ENCODE measurements around the gene LBX2.
A peak's percentile ranks its signal among the peaks of the same experiment; 100 is the strongest.
"Not testable (repeated sequence)": the region's sequence is repeated elsewhere in the genome, so short reads cannot be mapped to it uniquely, and the experiment has no call there.

Gene LBX2

DNA sequence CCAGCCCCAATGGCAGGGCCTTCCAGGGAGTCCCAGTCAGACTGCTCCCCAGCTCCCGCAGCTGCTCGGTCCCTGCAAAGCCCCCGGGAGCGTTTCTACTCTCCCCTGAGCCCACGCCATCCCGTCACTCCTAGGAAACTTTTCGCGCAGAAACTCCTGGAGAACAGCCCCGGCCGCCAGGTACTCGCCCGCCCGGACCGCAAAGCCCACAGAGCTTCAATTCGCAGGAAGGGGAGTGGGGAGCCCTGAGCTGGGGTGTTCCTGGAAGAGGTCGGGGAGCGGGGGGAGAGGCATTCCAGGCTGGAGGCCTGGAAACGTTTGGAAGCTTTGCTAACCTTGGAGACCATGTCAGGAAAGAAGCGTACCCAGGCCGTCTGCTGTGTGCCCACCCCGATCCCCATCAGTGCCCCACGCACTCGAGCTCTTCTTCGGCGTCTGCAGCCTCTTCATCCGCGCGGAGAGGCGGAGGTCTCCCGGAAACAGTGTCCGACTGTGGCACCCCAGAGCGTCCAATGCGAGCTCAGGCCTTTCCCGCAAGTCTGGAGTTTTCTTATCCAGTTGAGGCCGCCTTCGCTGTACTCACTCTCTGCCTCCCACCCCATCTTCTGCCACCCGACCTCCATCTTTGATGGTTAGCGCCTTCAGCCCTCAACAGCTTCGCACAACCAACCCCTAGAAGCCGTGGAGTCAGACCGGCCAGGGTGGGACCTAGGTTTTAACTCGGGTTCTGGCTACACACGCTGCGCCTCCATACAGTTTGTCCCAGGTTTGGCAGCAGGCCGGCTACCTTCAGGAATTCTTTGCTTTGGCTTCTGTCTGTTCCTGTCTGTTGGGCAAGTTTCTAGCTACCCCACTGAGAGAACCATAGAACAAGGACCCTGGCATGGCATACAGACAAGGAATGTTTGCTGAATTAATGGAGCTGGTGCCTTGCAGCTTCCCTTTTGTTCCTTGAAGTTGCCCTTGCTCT lies 4.4 kb upstream of the LBX2 start:
- no peak for DNase-seq (ENCODE audit: low spot score)

DNA sequence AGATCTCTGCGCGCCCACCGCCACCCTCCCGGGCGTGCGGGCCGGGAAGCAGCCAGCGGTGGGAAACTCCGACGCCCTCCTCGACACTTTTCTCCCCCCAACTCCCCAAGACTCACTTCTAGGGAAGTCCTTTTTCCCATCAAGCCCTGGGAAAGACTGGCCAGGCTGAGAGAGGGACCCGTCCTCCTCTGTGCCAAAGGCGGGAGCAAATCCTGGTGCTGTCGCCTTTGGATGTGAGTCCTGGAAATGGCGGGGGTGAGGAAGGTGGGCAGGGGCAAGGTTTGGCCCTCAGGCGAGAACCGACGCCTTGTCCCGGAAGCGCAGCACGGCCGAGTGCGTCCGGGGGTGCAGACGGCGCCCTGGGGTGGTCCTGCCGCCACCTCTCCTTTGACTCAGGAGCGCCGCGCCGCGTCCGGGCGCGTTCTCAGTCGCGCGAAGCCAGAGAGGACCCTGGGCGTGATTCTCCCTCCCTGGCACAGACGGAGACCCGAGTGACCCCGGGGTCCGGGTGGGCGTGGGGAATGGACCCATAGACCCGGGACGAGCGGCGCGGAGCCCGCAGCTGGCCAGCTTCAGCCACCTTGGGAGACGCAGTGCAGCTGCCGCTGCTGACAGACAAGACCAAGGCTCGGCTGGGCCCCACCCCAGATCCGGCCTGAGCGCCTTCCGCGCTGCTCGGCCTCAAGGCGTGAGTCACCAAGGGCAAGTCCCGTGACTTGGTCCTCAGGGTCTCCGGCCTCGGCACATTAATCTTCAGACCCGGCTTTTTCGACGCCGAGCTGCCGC lies 3.5 kb upstream of the LBX2 start:
- peak; percentile 94 for DNase-seq (ENCODE audit: low spot score)

DNA sequence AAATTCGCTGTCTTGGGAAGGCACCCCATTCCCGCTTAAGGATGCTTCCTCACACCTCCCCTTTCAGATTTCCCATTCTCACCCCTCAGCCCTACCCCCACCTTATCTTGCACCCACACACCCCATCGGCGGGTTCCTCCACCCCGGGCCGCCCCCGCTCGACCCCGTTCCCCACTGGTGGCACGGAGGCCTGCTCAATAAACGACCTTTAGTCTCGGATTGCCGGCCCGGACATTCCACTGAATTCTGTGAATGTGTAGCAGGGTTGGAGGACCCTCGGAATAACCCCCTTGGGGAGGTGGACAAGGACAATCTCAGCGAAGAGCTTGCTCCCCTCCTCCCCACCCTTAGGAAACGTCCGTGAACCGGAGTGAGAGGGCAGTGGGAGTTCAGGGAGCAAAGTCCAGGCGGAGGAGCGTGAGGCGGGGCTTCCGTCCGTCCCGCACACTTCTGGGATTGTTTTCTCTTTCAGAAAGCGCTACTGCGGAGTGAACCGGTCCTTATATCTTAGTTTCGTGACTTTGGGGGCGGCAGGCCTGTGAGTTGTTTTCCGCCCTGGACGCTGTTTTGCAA lies 2.8 kb upstream of the LBX2 start:
- DNase-seq (ENCODE audit: low spot score), result no peak

DNA sequence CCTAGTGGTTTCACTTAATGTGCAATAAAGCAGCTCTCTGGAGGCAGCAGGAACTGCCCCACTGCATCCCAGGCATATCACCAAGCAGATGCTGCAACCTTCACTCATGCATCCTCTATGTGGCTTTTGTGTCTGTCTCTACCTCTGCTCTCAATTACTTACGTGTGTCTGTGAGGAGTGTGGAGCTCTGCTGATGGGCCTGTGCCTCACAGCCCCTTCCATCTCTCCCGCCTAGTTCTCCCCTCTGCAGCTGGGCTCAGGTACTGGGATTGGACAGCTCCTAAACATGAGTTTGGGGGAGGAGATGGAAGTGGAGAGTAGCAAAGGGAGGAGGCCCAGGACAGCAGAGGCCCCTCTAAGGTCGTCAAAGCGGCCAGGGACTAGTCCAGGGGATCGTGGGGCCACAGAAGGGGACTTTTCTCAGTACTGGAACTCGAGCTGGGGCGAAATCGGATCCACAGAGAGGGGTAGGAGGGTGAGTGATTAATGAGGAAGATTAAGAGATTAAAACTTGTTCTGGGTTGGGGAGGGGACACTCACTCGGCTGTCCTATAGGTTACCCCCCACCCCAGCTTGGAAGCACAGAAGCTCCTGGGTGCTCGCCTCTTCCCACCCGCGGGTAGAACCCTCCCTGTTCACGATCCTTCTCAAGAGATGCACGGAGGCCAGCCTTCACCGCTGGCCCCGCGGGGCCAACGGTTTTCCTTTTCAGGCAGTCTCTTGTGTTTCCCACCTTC lies 2.1 kb upstream of the LBX2 start:
- DNase-seq (ENCODE audit: low spot score), result no peak

DNA sequence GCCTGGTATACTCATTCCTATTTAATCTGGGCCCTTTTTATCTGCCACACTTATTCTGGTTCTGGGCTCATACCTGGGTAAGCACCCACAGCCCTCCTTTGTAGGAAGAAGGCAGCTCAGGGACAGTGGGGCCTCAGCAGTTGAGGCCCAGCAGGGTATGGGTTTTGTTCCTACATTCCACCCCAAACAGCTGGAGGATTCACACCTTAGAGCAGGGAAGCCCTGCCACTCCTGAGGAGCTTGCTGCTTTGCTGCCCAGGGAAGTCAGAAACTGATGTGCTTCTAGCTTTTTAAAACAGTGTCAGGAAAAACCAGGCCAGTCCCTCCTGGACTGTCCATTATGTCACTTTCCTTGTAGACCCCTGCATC lies 1.2 kb upstream of the LBX2 start:
- no peak for DNase-seq (ENCODE audit: low spot score)

DNA sequence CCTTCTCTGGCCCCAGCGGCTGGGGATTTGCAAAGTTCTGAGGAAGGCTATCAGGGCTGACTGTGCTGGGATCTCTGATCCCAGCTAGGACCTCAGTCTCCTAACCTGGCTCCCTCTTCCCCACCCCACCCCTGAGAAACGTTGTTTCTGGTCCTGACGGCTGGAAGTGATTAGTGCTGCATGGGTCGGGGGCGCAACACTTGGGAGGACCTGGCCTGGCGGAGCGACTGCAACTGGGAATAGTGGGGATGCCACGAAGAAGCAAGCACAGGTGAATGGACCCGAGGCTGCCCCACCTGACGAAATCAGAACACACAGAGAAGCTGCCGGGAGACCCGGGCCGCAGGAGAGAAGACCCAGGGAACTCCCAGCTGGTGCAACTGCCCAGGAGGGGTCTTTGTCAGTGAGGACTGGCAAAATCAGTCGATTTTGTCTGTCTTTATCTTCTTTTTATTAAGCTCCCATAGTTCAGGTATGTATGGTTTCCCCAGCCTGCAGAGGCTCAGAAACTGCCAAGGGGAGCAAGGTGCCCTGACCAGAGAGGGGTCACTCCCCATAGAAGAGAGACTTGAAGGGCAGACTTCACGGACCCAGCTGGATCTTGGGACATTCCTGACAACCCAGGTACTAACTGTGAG lies 656 bp upstream of the LBX2 start:
- no peak for DNase-seq (ENCODE audit: low spot score)

DNA sequence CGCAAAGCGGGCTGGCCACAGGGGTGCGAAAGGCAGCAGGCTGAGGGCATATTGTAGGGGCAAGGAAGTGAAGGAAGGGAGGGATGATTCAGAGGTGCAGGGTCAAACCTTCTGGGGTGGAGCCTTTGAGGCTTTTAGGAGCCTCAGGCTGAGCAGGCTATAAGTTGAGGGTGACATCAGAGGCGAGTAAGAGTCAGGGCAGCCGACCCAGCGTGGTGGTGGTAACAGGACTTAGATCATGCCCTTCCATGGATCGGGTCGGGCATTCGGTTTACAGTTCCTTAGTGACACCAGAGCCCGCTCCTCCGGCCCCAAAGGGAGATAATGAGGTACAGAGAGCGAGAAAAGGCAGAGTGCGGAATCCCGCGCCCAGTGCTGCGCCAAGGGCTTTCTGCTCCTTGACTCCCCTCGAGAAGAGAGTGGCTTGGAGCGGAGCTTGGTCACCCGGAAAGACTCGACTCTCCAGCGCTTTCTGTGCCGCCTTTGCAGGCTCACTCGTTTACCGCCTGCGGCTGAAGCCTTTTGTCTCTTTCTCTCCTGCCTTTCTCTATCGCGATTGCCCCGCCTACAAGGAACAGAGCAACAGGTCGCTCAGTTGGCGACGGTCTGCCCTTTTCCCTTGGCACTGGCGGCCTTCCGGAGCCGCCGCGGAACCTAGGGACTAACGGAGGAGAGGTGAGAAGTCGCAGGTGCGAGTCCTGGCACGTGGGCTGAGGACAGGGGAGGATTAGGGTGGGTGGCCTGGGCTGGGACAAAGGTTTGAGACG lies 720 bp downstream of the LBX2 start:
- no peak for DNase-seq (ENCODE audit: low spot score)

DNA sequence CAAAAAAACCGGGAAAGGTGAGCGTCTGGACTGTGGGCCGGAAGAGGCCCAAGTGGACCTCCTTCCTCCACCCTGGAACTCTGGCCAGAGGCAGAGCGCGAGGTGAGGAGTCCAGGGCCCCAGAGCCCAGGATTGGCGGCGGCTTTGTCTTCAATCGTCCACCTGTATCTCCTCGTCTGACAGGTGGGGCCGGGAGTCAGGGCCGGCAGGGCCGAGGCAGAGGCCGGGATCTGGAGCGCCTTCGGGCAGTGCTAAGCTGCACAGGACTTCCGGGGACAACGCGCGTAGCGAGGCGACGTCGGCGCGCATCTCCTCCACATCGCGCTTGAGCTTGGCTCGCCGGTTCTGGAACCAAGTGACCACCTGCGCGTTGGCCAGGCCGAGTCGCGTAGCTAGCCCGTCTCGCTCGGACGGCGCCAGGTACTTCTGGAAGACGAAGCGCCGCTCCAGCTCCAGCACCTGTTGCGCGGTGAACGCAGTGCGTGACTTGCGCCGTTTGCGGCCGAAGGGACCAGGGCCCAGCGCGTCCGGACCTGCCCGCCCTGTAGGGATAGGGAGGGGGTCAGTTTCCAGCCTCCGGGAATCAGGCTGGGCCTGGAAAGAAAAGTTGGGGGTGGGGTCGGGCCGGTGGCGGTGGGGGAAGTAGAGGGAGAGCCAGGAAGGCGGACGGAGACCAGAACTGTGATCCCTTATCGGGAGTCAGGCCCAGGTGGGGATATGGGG lies 1.5 kb downstream of the LBX2 start:
- DNase-seq (ENCODE audit: low spot score), result no peak

DNA sequence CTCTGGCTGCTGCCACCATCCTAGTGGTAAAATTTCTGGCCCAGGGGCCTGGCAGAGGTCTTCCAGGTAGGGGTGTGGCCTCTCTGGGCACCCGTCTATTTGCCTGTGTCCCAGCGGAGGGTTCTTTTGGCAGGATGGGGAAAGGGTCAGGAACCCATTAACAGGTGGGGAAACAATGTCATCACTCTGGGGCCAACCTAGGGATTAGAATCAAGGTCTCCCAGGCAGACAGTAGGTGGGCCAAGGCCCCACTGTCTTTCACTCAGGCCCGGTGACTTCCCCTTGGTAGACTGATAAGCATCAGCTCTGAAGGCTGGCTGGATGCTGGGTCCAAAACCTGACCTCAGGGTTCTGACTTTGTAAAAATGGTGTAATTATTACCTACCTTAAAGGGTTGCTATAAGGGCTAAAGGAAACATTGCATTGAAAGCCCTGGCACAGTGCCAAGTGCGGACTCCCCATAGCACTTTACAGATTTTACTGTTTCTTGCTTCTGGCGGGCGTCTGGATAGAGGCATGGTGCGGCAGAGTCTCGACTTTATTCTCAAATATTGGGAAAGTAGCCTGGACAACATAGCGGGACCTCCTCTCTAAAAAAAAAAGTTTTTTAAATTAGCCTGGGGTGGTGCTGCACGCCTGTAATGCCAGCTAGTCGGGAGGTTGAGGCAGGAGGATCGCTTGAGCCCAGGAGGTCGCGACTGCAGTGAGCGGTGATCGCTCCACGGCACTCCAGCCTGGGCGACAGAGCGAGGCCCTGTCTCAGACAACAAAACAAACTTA lies 2.2 kb downstream of the LBX2 start:
- DNase-seq (ENCODE audit: low spot score), result no peak

DNA sequence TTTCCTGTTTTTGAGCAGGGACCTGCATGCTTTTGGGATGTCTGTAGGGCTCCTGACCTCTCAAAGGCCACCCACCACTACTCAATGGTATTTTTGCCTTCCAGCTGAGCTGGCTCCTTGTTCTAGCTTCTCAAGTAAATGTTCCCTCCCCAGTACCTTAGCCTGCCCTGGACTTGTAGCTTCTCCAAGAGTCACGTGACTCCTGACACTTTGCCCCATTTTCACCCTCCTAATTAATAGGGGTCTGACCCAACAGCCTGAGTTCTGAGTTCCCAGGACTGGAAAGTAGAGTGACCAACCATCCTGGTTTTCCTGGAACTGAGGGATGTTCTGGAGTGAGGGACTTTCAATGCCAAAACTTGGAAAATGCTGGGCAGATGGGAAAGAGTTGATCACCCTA lies 4.0 kb downstream of the LBX2 start:
- DNase-seq (ENCODE audit: low spot score), result no peak

DNA sequence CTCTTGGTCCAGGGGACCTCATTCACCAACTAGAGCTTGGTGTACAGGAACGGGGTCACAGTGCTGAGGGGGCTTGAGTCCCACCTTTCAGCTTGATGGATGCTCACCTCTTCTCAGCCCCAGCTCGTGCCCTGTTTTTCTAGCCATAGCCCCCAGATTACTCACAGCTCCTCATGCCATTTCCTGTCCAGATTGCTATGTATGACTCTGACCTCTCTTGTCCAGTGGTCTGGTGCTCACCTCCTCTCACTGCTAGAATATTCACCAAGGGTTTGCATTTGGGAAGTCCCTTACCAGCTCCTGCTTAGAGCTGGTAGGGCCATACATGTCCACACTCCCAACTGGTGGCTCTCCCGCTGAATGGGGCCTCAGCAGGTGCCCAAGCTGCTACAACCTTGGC lies 5.9 kb downstream of the LBX2 start:
- DNase-seq (ENCODE audit: low spot score), result no peak

DNA sequence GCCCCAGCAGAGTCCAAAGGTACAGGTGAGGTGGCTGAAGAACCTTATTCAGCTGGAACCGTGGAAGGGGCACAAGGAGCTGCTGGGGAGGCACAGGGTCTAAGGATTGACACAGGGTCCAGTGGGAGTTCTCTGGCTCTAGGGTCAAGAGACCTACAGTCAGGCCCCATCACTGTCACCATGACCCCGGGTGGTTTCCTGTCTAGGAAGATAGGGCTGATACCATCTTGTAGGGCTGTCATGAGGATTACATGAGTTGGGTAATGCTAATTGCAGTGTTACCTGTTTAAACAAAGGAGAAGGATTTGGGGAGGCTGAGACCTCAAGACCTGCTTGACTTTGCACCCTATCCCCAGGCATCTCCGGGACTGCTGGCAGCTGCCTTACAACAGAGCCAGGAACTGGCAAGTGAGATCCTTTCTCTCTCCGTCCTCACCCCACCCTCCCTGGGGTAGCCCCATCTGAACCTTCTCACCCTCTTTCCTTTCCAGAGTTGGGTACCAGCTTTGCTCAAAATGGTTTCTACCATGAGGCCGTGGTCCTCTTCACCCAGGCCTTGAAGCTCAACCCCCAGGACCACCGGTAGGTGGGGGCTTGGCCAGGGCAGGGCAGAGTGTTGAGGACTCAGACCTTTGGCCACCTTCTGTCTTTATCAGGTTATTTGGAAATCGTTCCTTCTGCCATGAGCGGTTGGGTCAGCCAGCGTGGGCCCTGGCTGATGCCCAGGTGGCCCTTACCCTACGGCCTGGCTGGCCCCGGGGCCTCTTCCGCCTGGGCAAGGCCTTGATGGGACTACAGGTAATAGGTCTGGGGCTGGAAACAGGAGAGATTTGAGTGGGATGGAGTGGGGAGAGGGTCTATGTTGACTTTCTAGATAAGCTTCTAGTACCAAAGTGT lies 7.5 kb downstream of the LBX2 start:
- no peak for DNase-seq (ENCODE audit: low spot score)

DNA sequence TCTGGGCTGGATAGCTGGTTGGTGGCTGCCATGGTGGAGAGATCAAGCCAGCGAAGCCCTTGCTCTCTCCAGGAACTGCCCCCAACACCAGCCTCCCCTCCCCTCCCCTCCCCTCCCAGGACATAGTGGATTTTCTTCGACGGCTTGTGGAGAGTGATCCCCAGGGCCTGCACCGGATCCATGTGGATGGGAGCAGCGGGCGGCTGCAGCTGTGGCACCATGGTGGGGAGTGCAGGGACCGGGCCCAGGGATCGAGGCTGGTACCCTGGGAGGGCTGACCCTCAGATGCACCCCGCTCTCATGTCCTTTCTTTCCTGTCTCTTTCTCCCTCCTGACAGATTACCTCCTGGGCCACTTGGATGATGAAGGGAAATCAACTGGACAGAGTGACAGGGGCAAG lies 9.5 kb downstream of the LBX2 start:
- no peak for DNase-seq (ENCODE audit: low spot score)

DNA sequence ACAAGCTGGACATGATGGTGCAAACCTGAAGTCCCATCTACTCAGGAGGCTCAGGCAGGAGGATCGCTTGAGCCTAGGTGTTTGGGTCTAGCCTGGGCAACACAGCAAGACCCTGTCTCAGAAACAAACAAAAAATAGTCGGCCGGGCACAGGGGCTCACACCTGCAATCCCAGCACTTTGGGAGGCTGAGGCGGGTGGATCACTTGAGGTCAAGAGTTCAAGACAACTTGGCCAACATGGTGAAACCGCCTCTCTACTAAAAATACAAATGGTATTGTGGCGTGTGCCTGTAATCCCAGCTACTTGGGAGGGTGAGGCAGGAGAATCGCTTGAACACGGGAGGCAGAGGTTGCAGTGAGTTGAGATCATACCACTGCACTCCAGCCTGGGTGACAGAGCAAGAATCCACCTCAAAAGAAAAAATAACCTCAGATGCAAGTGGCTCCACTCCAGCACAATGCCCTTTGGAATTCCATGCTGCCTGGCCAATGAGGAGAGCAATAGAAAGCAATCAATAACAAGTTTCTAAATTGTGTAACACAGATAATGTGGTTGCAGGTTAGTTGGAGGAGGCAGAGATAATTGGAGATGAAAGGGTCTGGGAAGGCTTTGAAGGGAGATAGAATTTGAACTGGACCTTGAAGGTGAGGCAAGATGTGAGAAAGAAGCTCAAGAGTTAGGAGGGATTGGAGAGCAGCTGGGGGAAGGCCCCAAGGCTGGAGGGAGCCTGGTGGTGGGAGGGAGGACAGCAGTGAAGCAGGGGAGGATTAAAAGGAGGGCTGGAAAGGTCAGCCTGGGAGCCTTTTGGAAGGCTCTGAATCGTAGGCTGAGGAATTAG lies 10.5 kb downstream of the LBX2 start:
- no peak for DNase-seq (ENCODE audit: low spot score)

DNA sequence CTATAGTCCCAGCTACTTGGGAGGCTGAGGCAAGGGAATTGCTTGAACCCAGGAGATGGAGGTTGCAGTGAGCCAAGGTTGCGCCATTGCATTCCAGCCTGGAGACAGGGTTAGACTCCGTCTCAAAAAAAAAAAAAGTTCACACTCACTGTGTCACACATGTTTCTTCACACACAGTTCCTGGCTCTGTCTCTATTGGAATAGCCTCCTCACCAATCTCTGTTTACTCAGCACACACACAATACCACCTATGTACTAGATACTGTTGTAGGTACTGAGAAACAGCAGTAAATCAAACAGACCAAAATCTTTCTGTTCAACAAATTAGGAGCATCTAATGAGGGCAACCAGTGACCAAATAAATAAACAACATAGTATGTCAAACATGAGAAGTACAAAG lies 13.3 kb downstream of the LBX2 start:
- no peak for DNase-seq (ENCODE audit: low spot score)

DNA sequence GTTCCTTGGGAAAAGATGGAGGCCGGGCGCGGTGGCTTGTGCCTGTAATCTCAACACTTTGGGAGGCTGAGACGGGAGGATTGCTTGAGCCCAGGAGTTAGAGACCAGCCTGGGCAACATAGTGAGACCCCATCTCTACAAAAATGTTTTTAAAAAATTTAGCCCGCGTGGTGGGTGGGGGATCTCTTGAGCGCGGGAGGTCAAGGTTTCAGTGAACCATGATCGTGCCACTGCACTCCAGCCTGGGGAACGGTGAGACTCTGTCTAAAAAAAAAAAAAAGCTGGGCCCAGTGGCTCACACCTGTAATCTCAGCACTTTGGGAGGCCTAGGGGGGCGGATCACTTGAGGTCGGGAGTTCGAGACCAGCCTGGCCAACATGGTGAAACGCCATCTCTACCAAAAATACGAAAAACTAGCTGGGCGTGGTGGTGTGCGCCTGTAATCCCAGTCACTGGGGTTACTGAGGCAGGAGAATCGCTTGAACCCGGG lies 15.7 kb downstream of the LBX2 start:
- not testable (repeated sequence) for DNase-seq (ENCODE audit: low spot score)
